ENCODE data around the gene TBX10.

GRCh38 chr11:67596753-67597300 is 42.7 kb downstream of the TBX10 start:
- TF ChIP-seq CTCF (IDR thresholded peaks at IDR 0.05) = no peak
- TF ChIP-seq POLR2A (IDR thresholded peaks at IDR 0.05) = no peak
